DOHH2 (cell line): ENCODE measurements around the gene COL18A1.

ENCODE experiments used
- EZH2phosphoT487 ChIP-seq: fragments of 200-600 bp; sonication (generic); IDR thresholded peaks from 2 replicates; pipeline ENCODE4 v1.6.1; 2017; ENCODE audit warnings: borderline replicate concordance, mild to moderate bottlenecking, antibody characterized with exemption, low read length, moderate library complexity, mixed read lengths
- TF ChIP-seq, protein P1 (sequence below): fragments of 200-600 bp; sonication (generic); IDR thresholded peaks from one replicate; pipeline ENCODE4 v1.5.1; 2014; ENCODE audit warnings: antibody characterized with exemption, mild to moderate bottlenecking, low read depth, low read length; ENCODE audit not compliant: poor library complexity, severe bottlenecking

DNA sequence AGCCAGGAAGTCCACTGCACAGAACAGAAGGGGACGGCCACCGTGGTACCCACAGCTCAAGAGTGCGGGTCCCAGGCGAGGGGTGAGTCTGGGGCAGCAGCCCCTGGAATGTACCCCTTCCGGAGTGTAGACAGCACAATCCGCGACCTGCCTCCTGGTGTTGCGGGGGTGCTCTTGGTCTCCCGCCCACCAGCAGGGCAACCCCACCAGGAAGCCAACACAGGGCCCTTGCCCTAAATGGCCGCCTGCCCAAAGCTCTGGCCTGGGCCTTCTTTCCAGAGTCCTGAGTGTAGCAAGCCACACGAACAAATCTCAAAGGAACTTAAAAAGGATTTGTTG lies 138.4 kb downstream of the COL18A1 start:
- TF ChIP-seq, protein P1, sequence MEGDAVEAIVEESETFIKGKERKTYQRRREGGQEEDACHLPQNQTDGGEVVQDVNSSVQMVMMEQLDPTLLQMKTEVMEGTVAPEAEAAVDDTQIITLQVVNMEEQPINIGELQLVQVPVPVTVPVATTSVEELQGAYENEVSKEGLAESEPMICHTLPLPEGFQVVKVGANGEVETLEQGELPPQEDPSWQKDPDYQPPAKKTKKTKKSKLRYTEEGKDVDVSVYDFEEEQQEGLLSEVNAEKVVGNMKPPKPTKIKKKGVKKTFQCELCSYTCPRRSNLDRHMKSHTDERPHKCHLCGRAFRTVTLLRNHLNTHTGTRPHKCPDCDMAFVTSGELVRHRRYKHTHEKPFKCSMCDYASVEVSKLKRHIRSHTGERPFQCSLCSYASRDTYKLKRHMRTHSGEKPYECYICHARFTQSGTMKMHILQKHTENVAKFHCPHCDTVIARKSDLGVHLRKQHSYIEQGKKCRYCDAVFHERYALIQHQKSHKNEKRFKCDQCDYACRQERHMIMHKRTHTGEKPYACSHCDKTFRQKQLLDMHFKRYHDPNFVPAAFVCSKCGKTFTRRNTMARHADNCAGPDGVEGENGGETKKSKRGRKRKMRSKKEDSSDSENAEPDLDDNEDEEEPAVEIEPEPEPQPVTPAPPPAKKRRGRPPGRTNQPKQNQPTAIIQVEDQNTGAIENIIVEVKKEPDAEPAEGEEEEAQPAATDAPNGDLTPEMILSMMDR, result no peak
- TF ChIP-seq EZH2phosphoT487, result no peak
